Peyer's patch (tissue), 4 donors: ENCODE results near the gene THOC6.
A peak's percentile ranks its signal among the peaks of the same experiment; 100 is the strongest.

Experiments
- CTCF ChIP-seq, 6 experiments: fragments of 450-650 bp in 4 of 6; fragments of 200-600 bp in 2 of 6; sonication (generic) in 1 of 6; IDR thresholded peaks; one replicate each; pipeline ENCODE4 v1.5.1; 2017 to 2019; ENCODE audit warnings: antibody characterized with exemption in 6 of 6, mild to moderate bottlenecking in 3 of 6, moderate library complexity in 1 of 6
- POLR2A ChIP-seq, 2 donors: fragments of 450-650 bp; IDR thresholded peaks; one replicate each; pipeline ENCODE4 v1.5.1; 2017; ENCODE audit warnings: antibody characterized with exemption in 2 of 2, mild to moderate bottlenecking in 2 of 2, moderate library complexity in 2 of 2

- TF ChIP-seq POLR2A (IDR thresholded peaks at IDR 0.05): peak; percentile 85 to 86
- peak in 3 of 6 experiments; percentile 21 to 34 (median 32) for TF ChIP-seq CTCF (IDR thresholded peaks at IDR 0.05)
These were observed 3.6 kb upstream of the THOC6 start, which contains the start of gene TNFRSF12A for GRCh38 chr16:3020247-3020603.
